Activated naive CD4-positive, alpha-beta T cell treated with anti-CD3 and anti-CD28 coated beads, Interleukin-2, amount 50 U/mL, for 72 hours (primary cell): ENCODE data around the gene FNBP1L. TPM values are rescaled to one million over a fixed set of nuclear protein-coding genes. Genes with fewer than 3 reads are reported as not detected.
A peak's percentile ranks its signal among the peaks of the same experiment; 100 is the strongest.

Experiments
- ATAC-seq, 2 donors: fragments of 150-1000 bp; cut with Tn5 transposase; 2 replicates each; pipeline ENCODE4 v1.10.0; 2021; ENCODE audit warnings: mild to moderate bottlenecking in 2 of 2, moderate library complexity in 2 of 2
- DNase-seq, 2 donors: peaks; one replicate each; pipeline ENCODE4 v3.0.0; 2021 to 2022; ENCODE audit warnings: low spot score in 2 of 2
- H3K27ac Mint-ChIP-seq, 2 donors: one replicate each; pipeline ENCODE4 v1.8.0; 2022; ENCODE audit warnings: mild to moderate bottlenecking in 2 of 2, mixed read lengths in 2 of 2
- H3K36me3 Mint-ChIP-seq, 2 donors: one replicate each; pipeline ENCODE4 v1.8.0; 2022; ENCODE audit warnings: mixed read lengths in 2 of 2
- H3K9me3 Mint-ChIP-seq, 2 donors: one replicate each; pipeline ENCODE4 v1.8.0; 2022; ENCODE audit warnings: mixed read lengths in 2 of 2
- total RNA-seq, 2 donors: library from RNA; stranded (reverse); gene quantifications; one replicate each; pipeline ENCODE4 v1.2.3, GENCODE V29; 2022

Gene FNBP1L
- under 1 TPM; 0.36 to 0.86 TPM for total RNA-seq

DNA sequence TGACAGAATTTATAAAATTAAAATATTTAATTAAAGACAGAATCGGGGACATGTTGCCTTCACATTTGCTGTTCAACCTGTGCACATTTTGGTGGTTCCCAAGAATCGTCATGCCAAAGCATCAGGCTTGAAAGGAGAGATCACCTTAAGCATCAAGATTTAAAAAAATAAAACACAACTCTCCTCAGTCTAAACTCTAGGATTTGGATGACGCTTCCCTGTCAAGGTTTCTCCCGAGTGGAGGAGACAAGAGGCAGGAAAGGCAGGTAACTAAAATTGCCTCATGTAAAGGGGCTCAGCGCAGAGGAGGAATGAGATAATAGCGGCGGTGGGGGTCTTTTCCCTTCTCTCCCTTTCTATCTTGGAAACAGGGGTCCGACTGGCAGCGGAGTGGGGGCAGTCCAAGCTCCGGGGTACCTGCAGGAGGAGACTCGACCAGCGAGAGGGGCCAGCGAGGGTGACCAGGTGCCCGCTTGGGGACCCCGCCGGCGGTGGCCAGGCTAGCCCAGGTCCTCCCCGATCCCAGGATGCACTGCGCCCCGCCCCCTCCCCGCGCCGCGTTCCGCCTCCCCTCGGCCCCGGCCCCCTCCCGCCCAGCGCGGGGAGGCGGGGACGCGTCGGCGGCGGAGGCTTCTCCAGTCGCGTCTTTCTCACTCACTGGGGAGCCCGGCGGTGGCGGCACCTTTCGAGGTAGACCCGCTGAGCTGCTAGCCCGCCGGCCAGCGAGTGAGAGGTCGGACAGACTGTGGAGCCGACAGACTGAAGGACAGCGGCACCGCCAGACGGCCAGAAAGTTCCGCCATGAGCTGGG is at the start of gene FNBP1L:
Gene FNBP1L (plus strand): TSS at position 638 of the 811 bp plus-strand sequence. CDS start 164 bp downstream, at position 802.
- no peaks in the 10 kb centered on the region for H3K9me3 Mint-ChIP-seq
- H3K27ac Mint-ChIP-seq: no peak within 1 kb of the TSS
- DNase-seq: peak in 1 of 2 donors; percentile 51

DNA sequence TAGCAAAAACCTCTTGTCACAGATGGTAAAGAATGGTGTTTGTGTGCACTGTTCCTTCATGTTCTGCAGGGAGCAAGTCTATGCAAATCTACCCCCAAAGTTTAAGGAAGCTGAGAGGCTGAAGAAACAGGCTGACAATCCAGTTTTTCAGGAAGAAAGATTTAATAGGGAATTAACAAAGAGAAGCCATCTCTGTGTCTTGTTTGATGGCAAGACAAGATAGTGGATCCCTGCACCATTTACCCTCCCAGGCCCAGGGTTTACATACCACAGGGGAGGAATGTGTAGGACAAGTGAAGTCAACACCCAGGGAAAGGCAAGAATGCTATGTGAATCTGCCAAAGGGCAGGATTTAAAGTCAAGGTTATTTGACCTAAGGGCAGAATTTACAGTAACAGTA is 48.1 kb upstream of the FNBP1L start:
- no peak for DNase-seq
- H3K27ac Mint-ChIP-seq: no peak overlapping the region
- H3K9me3 Mint-ChIP-seq: no peaks in the 10 kb centered on the region
- H3K36me3 Mint-ChIP-seq: no peaks in the 10 kb centered on the region
- no peak for ATAC-seq

More for the DNA sequence above, at the start of gene FNBP1L:
- peaks cover 0 to 7% of the 10 kb centered on the region in 2 donors for H3K36me3 Mint-ChIP-seq
- peak; percentile 81 to 83 for ATAC-seq

DNA sequence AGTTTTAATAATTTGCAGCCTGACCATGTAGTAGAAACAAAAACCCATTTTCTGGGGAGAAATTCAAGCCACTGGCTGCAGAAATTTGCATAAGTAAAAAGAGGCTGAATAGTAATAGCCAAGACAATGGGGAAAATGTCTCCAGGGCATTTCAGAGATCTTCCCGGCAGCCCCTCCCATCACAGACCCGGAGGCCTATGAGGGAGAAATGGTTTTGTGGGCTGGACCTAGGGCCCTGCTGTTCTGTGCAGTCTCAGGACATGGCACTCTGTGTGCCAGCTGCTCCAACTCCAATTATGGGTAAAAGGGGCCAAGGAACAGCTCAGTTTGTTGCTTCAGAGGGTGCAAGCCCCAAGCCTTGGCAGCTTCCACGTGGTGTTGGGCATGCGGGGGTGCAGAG is 39.7 kb upstream of the FNBP1L start:
- no peak overlapping the region for H3K27ac Mint-ChIP-seq
- ATAC-seq (no peak), DNase-seq (no peak)
- no peaks in the 10 kb centered on the region for H3K9me3 Mint-ChIP-seq
- H3K36me3 Mint-ChIP-seq: peaks cover 0 to 8% of the 10 kb centered on the region in 2 donors

DNA sequence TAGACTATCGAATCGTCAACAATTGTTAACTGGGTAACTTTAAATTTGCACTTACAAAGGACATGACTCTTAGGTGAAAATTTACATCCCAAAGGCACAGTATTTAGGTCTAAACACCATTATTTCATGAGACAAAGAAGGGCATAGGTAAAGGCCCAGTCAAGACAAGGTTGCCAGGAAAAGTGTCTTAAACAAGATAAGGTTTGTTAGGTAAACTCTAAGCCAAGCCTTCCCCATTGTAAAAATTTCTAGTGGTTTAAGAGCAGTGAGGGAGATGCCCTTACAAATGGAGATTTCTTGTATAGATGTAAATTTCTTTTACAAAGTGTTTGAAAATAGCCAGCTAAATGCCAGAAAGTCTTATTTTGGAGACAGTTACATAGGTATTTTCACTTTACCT is 36.9 kb upstream of the FNBP1L start:
- Mint-ChIP-seq H3K36me3 (peaks cover 0 to 8% of the 10 kb centered on the region in 2 donors), H3K9me3 (no peaks in the 10 kb centered on the region), H3K27ac (no peak overlapping the region)
- DNase-seq (no peak), ATAC-seq (no peak)

- no peak for DNase-seq
- Mint-ChIP-seq H3K27ac (no peak overlapping the region), H3K9me3 (no peaks in the 10 kb centered on the region), H3K36me3 (no peaks in the 10 kb centered on the region)
- ATAC-seq: no peak
Measured at GRCh38 chr1:93414749-93415148, 33.2 kb upstream of the FNBP1L start.

GRCh38 chr1:93415296-93415695 is 32.6 kb upstream of the FNBP1L start:
- ATAC-seq (no peak), DNase-seq (no peak)
- H3K36me3 Mint-ChIP-seq: no peaks in the 10 kb centered on the region

DNA sequence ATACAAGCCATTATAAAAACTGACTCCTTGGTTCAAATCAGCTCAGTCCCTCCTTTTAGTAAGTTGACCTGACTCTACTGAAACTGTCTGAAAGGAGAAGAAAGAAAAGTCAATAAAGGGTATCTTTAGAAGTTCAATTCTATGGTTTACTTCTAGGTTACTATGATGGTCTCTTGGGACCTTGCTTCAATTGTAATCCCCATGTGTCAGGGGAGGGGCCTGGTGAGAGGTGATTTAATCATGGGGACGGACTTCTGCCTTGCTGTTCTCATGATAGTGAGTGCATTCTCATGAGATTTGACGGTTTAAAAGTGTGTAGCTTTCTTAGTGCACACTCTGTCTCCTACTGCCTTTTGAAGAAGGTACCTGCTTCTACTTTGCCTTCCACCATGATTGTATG is 31.7 kb upstream of the FNBP1L start:
- no peak overlapping the region for H3K27ac Mint-ChIP-seq
- H3K36me3 Mint-ChIP-seq: no peaks in the 10 kb centered on the region
- no peaks in the 10 kb centered on the region for H3K9me3 Mint-ChIP-seq
- ATAC-seq (no peak), DNase-seq (no peak)

More at GRCh38 chr1:93415296-93415695, 32.6 kb upstream of the FNBP1L start:
- Mint-ChIP-seq H3K9me3 (no peaks in the 10 kb centered on the region), H3K27ac (no peak overlapping the region)

- no peaks in the 10 kb centered on the region for H3K36me3 Mint-ChIP-seq
- no peak overlapping the region for H3K27ac Mint-ChIP-seq
- H3K9me3 Mint-ChIP-seq: no peaks in the 10 kb centered on the region
- ATAC-seq: no peak
- no peak for DNase-seq
Measured at GRCh38 chr1:93419344-93419743, 28.6 kb upstream of the FNBP1L start.

DNA sequence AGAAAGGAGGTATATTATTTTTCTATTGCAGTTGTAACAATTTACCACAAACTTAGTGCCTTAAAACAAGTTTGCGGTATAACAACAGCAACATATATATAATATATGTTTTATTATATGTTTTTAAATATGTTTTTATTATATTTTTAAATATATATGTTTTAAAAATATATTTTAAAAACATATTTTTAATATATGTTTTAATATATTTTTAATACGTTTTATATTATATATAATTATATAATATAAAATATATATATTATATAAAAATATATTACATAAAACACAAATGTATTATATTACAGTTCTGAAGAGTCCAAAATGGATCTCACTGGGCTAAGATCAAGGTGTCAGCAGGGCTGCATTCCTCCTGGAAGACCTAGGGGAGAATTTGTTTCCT is 27.5 kb upstream of the FNBP1L start:
- H3K27ac Mint-ChIP-seq: no peak overlapping the region
- no peak for DNase-seq
- H3K9me3 Mint-ChIP-seq: no peaks in the 10 kb centered on the region
- no peaks in the 10 kb centered on the region for H3K36me3 Mint-ChIP-seq
- no peak for ATAC-seq

GRCh38 chr1:93426181-93426580 is 21.7 kb upstream of the FNBP1L start:
- DNase-seq (no peak), ATAC-seq (no peak)
- no peaks in the 10 kb centered on the region for H3K36me3 Mint-ChIP-seq
- no peaks in the 10 kb centered on the region for H3K9me3 Mint-ChIP-seq
- H3K27ac Mint-ChIP-seq: no peak overlapping the region

- Mint-ChIP-seq H3K36me3 (no peaks in the 10 kb centered on the region), H3K27ac (no peak overlapping the region)
- no peak for ATAC-seq
Measured at GRCh38 chr1:93427656-93428055, 20.3 kb upstream of the FNBP1L start.

DNA sequence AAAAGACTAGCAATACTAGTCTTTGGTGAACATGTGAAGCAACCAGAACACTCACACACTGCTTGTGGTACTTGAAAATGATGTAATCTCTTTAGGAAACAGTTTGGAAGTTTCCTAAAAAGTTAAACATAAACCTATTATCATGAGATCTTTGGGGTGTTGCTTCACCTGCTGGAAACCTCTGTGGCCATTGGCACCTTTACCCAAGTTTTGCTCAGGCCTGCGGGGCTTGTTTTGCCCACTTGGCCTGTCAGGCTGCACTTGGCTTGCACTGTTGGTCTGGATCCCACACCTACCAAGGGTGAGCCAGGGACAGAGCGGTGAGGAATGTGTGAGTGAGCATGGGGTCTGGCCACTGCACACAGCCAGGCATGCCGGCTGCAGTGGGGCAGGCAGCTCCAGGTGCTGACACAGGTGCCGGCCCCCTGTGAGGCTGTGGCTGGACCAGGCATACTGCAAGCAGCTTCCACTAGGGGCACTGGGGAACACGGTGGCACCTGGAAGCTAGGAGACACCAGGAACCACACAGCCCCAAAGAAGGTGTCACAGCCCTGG is 14.4 kb upstream of the FNBP1L start:
- DNase-seq (no peak), ATAC-seq (no peak)
- H3K27ac Mint-ChIP-seq: no peak overlapping the region
- H3K36me3 Mint-ChIP-seq: no peaks in the 10 kb centered on the region
- no peaks in the 10 kb centered on the region for H3K9me3 Mint-ChIP-seq

More at GRCh38 chr1:93427656-93428055, 20.3 kb upstream of the FNBP1L start:
- DNase-seq: no peak
- H3K9me3 Mint-ChIP-seq: no peaks in the 10 kb centered on the region

GRCh38 chr1:93434088-93434487 is 13.8 kb upstream of the FNBP1L start:
- Mint-ChIP-seq H3K36me3 (no peaks in the 10 kb centered on the region), H3K27ac (no peak overlapping the region), H3K9me3 (no peaks in the 10 kb centered on the region)
- ATAC-seq (no peak), DNase-seq (no peak)

- no peaks in the 10 kb centered on the region for H3K36me3 Mint-ChIP-seq
- ATAC-seq: no peak
- DNase-seq: no peak
- no peak overlapping the region for H3K27ac Mint-ChIP-seq
- H3K9me3 Mint-ChIP-seq: no peaks in the 10 kb centered on the region
Measured at GRCh38 chr1:93434987-93435386, 12.9 kb upstream of the FNBP1L start.

DNA sequence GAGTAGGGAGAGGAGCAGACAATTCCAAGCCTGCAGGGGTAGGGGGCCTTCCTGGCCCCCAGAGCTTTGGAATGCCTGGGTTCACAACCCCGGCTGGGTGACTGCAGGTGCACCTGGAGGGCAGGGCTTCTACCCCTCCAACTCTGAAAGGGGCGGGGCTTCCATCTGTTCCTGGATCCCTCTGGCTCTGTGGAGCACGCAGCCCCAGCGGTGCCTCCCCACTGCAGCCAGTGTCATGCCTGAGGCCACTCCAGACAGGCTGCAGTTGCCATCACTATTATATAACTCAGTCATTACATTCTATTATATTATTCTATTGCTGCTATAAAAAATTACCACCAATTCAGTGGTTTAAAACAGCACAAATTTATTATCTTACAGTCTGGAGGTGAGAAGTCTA is 12.5 kb upstream of the FNBP1L start:
- ATAC-seq (no peak), DNase-seq (no peak)
- Mint-ChIP-seq H3K36me3 (no peaks in the 10 kb centered on the region), H3K27ac (no peak overlapping the region), H3K9me3 (no peaks in the 10 kb centered on the region)

DNA sequence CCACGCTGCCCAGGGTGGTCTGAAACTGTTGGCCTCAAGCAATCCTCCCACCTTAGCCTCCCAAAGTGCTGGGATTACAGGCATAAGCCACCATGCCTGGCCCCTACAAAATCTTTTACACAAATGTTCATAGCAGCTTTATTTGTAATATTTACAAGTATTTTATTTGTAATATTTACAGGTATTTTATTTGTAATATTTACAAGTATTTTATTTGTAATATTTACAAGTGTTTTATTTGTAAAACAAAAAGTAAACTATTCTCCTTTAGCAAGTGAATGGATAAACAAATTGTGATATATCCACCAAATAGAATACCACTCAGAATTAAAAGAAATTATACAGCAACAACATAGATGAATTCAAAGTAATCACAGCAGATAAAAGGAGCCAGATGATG is 11.4 kb upstream of the FNBP1L start:
- no peaks in the 10 kb centered on the region for H3K36me3 Mint-ChIP-seq
- no peaks in the 10 kb centered on the region for H3K9me3 Mint-ChIP-seq
- no peak for DNase-seq

DNA sequence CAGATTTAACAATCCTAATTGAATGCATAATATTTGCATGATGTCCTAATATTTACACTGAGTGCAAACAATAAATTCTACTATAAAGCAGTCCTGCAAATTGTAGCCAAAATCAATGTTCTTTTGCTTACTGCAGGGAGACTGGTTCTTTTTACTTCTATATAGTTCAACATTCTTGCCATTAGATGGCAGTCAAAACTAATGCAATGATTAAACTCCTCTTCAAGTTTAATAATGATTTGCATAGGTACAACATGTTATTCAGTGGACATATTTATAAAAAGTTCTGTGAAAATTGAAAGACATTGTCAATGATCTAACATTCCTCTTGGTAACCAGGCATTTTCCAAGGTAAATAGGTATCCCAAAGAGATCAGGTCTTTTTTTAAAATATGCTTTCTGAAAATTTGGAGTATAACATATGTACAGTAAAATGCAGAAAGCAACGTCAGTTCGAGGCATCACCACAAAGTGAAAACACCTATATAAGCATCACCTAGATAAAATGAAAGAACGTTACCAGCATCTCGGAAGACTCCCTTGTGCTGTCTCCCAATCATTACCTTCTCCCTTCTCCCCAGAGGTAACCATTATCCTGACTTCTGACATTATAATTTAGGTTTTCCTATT is 9.8 kb upstream of the FNBP1L start:
- ATAC-seq (no peak), DNase-seq (no peak)
- Mint-ChIP-seq H3K9me3 (no peaks in the 10 kb centered on the region), H3K27ac (no peak overlapping the region), H3K36me3 (no peaks in the 10 kb centered on the region)

More for the DNA sequence above, 11.4 kb upstream of the FNBP1L start:
- H3K27ac Mint-ChIP-seq: no peak overlapping the region
- no peak for ATAC-seq
